Panc1 (cell line): ENCODE data around the gene CD46.

Experiments
- CTCF ChIP-seq: fragments of 450-650 bp; IDR thresholded peaks from 2 replicates; pipeline ENCODE4 v1.5.1; 2017; ENCODE audit warnings: mild to moderate bottlenecking
- POLR2AphosphoS5 ChIP-seq: IDR thresholded peaks from 2 replicates; pipeline ENCODE4 v1.6.1; 2012; ENCODE audit warnings: mild to moderate bottlenecking, low read depth, low read length, moderate library complexity
- SIN3A ChIP-seq: IDR thresholded peaks from 2 replicates; pipeline ENCODE4 v1.6.1; 2012; ENCODE audit warnings: low read depth, mild to moderate bottlenecking, low read length, moderate library complexity, borderline replicate concordance; ENCODE audit not compliant: insufficient read depth

GRCh38 chr1:207791290-207791689, 39.4 kb downstream of the CD46 start:
- no peak for TF ChIP-seq CTCF
- no peak for TF ChIP-seq POLR2AphosphoS5
- no peak for TF ChIP-seq SIN3A
